ENCODE measurements around the gene DSP. TPM values are rescaled to one million over a fixed set of nuclear protein-coding genes. Genes with fewer than 3 reads are reported as not detected.

DSP gene
- total and polyA plus RNA-seq, 2 of the 13 experiments (the other 11 are each of a cell fraction or from before 2014, with no cell fraction given), result 89.8 to 117 TPM

GRCh38 chr6:7542065-7542873 lies 798 bp downstream of the DSP start:
- in situ Hi-C loops (cut with HindIII; ENCODE audit: extremely low pct_ligation_motif_present, low pct_unique_long_range_greater_than_20kb) (loop anchor here (5.0 kb wide), 1 partner anchor 110 kb away; no protein-coding TSS in a partner anchor), intact Hi-C loops (cut with micrococcal nuclease; ENCODE audit: unreplicated experiment) (loop anchor here (5.0 to 10.0 kb wide), 2 partner anchors 230 to 377 kb away; partner anchors contain the start of gene SSR1)
- H2AFZ ChIP-seq (ENCODE audit: low read length), result no peak overlapping the region
- 0 out of 2 replicates have a peak, but pooled peaks have one; percentile 22 for TF ChIP-seq SNAI1 (CRISPR knock-in tag; IDR thresholded peaks at IDR 0.05; ENCODE audit: borderline replicate concordance)
- peak; percentile 70; the same call in 1 of the 2 replicates for TF ChIP-seq NAIF1 (CRISPR knock-in tag; IDR thresholded peaks at IDR 0.05; ENCODE audit: borderline replicate concordance)
- peak; percentile 63 for TF ChIP-seq PTBP1 (IDR thresholded peaks at IDR 0.05; ENCODE audit: low read depth, low read length, poor library complexity, severe bottlenecking)
- TF ChIP-seq ZNF777 (CRISPR knock-in tag; IDR thresholded peaks at IDR 0.05), result peak; percentile 69
- peak; percentile 25; the same call in 1 of the 2 replicates for TF ChIP-seq ZNF800 (CRISPR knock-in tag; IDR thresholded peaks at IDR 0.05)
- 0 out of 2 replicates have a peak, but pooled peaks have one; percentile 26 for TF ChIP-seq MEF2D (CRISPR knock-in tag; IDR thresholded peaks at IDR 0.05)
- no peak for TF ChIP-seq REPIN1 (CRISPR knock-in tag; IDR thresholded peaks at IDR 0.05; ENCODE audit: borderline replicate concordance, low read depth)
- no peak for TF ChIP-seq IRF2 (CRISPR knock-in tag; IDR thresholded peaks at IDR 0.05)
- TF ChIP-seq ZNF672 (CRISPR knock-in tag; IDR thresholded peaks at IDR 0.05), result peak; percentile 80; the same call in 1 of the 2 replicates
- TF ChIP-seq TBL1XR1 (IDR thresholded peaks at IDR 0.05; ENCODE audit: borderline replicate concordance, low read length, partially characterized antibody), result no peak
- TF ChIP-seq ZNF552 (CRISPR knock-in tag; IDR thresholded peaks at IDR 0.05; ENCODE audit: borderline replicate concordance), result peak; percentile 2; the same call in 1 of the 2 replicates
- TF ChIP-seq ZBTB42 (CRISPR knock-in tag; IDR thresholded peaks at IDR 0.05), result peak; percentile 48; the same call in 1 of the 2 replicates
- TF ChIP-seq HOXA9 (CRISPR knock-in tag; IDR thresholded peaks at IDR 0.05; ENCODE audit: borderline replicate concordance), result peak; percentile 94
- TF ChIP-seq ZNF772 (CRISPR knock-in tag; IDR thresholded peaks at IDR 0.05), result peak; percentile 45; the same call in 1 of the 2 replicates
- 0 out of 2 replicates have a peak, but pooled peaks have one; percentile 25 for TF ChIP-seq GLMP (CRISPR knock-in tag; IDR thresholded peaks at IDR 0.05; ENCODE audit: borderline replicate concordance)
- peak; percentile 64; the same call in 1 of the 2 replicates for TF ChIP-seq ZNF430 (CRISPR knock-in tag; IDR thresholded peaks at IDR 0.05)
- TF ChIP-seq GATAD2A (CRISPR knock-in tag; IDR thresholded peaks at IDR 0.05), result no peak
- TF ChIP-seq ZMYM2 (CRISPR knock-in tag; IDR thresholded peaks at IDR 0.05), result peak; percentile 48; the same call in 1 of the 2 replicates
- TF ChIP-seq PAX8 (CRISPR knock-in tag; IDR thresholded peaks at IDR 0.05; ENCODE audit: borderline replicate concordance), result 0 out of 2 replicates have a peak, but pooled peaks have one; percentile 9
- peak; percentile 62; the same call in 1 of the 2 replicates for TF ChIP-seq ZFY (CRISPR knock-in tag; IDR thresholded peaks at IDR 0.05)
- peak; percentile 61 for TF ChIP-seq TAF1 (CRISPR knock-in tag; IDR thresholded peaks at IDR 0.05)

More at GRCh38 chr6:7542065-7542873, 798 bp downstream of the DSP start:
- Histone ChIP-seq H3K9ac (ENCODE audit: insufficient read depth, low read depth, low read length) (peak overlapping the region; percentile 99), H4K20me1 (ENCODE audit: insufficient read depth, low read length) (peaks cover 15% of the 10 kb centered on the region), H3K9me3 (ENCODE audit: low read length) (no peaks in the 10 kb centered on the region), H3K36me3 (replicated peaks in 1 of 2; ENCODE audit: control insufficient read depth in 1 of 2, insufficient read depth in 2 of 2, low read length in 2 of 2) (peaks cover 1 to 14% of the 10 kb centered on the region in 2 experiments; a peak in 3 of 5 replicates), H3K27ac (ENCODE audit: extremely low read length, insufficient read depth, low read length) (peak overlapping the region; percentile 90), H3K4me1 (ENCODE audit: insufficient read depth, low read length) (peaks cover 61% of the 10 kb centered on the region), H3K4me2 (ENCODE audit: low read depth, low read length) (peak overlapping the region; percentile 97), H3K27me3 (ENCODE audit: control insufficient read depth in 1 of 2, insufficient read depth in 2 of 2, low read length in 2 of 2) (peaks cover 0 to 3% of the 10 kb centered on the region in 2 experiments; a peak in 1 of 5 replicates), H3K79me2 (ENCODE audit: insufficient read depth, low read length) (peaks cover 57% of the 10 kb centered on the region), H3K4me3 (replicated peaks in 1 of 3; ENCODE audit: insufficient read depth in 1 of 3, low read depth in 2 of 3, low read length in 3 of 3) (peak overlapping the region; percentile 94 to 100 (median 95))
- POLR2A ChIA-PET, result interaction anchor here (0.6 to 2.7 kb wide), 23 partner anchors 7 to 157 kb away, joined by 3 to 54 read pairs (median 6); partner anchors contain the start of genes CAGE1, RIOK1 and SNRNP48
- WGBS (ENCODE audit: low lambda C conversion rate), result under 1% methylated on average over 45 of the region's 80 CpGs
- no peak for FAIRE-seq
- peak; percentile 36 for ATAC-seq
- no peak for DNase-seq (ENCODE audit: low spot score)
- CTCF ChIA-PET (ENCODE audit: low intra/inter-chr PET ratio, low total read pairs), result no interaction called here
- TSS peak; percentile 81 for BruUV-seq (replicated peaks)
